ENCODE data around the gene GRK5.

GRCh38 chr10:119286516-119286915 is 79.1 kb downstream of the GRK5 start:
- TF ChIP-seq CTCF (IDR thresholded peaks at IDR 0.05; ENCODE audit: insufficient read depth, low read length, poor library complexity, severe bottlenecking), result no peak
- TF ChIP-seq EZH2phosphoT487 (conservative IDR thresholded peaks at IDR 0.05; ENCODE audit: low read length), result no peak
